K562 (cell line): ENCODE measurements around the gene SLC25A15. TPM values are rescaled to one million over a fixed set of nuclear protein-coding genes. Genes with fewer than 3 reads are reported as not detected.

Experiments
- ATAC-seq: fragments of 200-7000 bp; cut with Tn5 transposase; 3 replicates; pipeline ENCODE4 v1.9.1; 2020; ENCODE audit warnings: moderate library complexity
- BruUV-seq: library from RNA; stranded (reverse); fragments of 400-500 nt; replicated peaks from 2 replicates; lab custom pipeline; 2021; lab: Mats Ljungman, UMichigan
- CTCF ChIA-PET: fragments of 300-600 bp; formaldehyde crosslinking; extraction: SDS; loops from one replicate; lab custom pipeline; 2021; ENCODE audit warnings: low intra/inter-chr PET ratio; lab: Yijun Ruan, JAX
- POLR2A ChIA-PET: fragments of 300-600, 350-650 bp; sonication (Branson Sonifier 250); formaldehyde crosslinking; extraction: SDS; loops from one replicate; lab custom pipeline; 2021; ENCODE audit warnings: antibody characterized with exemption, inconsistent platforms; lab: Yijun Ruan, JAX
- DNase-seq, 4 experiments: peaks; one replicate each; pipeline versions ENCODE4 v3.0.0 to v3.0.0-alpha.2; 2011 to 2018; ENCODE audit warnings: low spot score in 3 of 4, mixed read lengths in 3 of 4; ENCODE audit errors: extremely low read depth in 1 of 4
- FAIRE-seq: peaks from 2 replicates; lab custom pipeline; 2011; peaks lifted over from hg19 to GRCh38; lab: Jason Lieb, UNC
- H2AFZ ChIP-seq: 2 replicates; pipeline ENCODE4 v1.6.0; 2011; ENCODE audit warnings: low read depth, low read length, control low read depth, inconsistent platforms
- H3K27ac ChIP-seq: fragments of 200-600 bp; 3 replicates; pipeline ENCODE4 v1.8.0; 2011; ENCODE audit warnings: low read depth, mild to moderate bottlenecking, control low read depth, inconsistent platforms, low read length, moderate library complexity, mixed read lengths; ENCODE audit errors: extremely low read depth
- H3K27me3 ChIP-seq, 2 experiments: fragments of 300-600 bp in 1 of 2; 2 replicates in 1 of 2; 3 replicates in 1 of 2; pipeline versions ENCODE4 v1.6.0 to v1.8.0; 2011; ENCODE audit warnings: inconsistent platforms in 2 of 2, low read length in 2 of 2, mild to moderate bottlenecking in 1 of 2, mixed read lengths in 1 of 2, moderate library complexity in 1 of 2; ENCODE audit not compliant: control insufficient read depth in 2 of 2, insufficient read depth in 2 of 2
- H3K36me3 ChIP-seq: fragments of 300-600 bp; 3 replicates; pipeline ENCODE4 v1.8.0; 2011; ENCODE audit warnings: mild to moderate bottlenecking, low read length, inconsistent platforms; ENCODE audit not compliant: control insufficient read depth, insufficient read depth
- H3K4me1 ChIP-seq, 2 experiments: fragments of 200-600 bp in 1 of 2; replicated peaks in 1 of 2; 2 replicates in 1 of 2; 3 replicates in 1 of 2; pipeline versions ENCODE4 v1.5.1 to v1.8.0; 2011; ENCODE audit warnings: inconsistent platforms in 2 of 2, low read length in 2 of 2, mild to moderate bottlenecking in 1 of 2, mixed read lengths in 1 of 2, moderate library complexity in 1 of 2; ENCODE audit not compliant: control insufficient read depth in 2 of 2, insufficient read depth in 2 of 2
- H3K4me2 ChIP-seq: 2 replicates; pipeline ENCODE4 v1.6.1; 2011; ENCODE audit warnings: low read length, control low read depth, inconsistent platforms, mixed read lengths; ENCODE audit not compliant: insufficient read depth
- H3K4me3 ChIP-seq: fragments of 200-600 bp; sonication (generic), shearing (Covaris generic); 2 replicates; pipeline ENCODE4 v1.5.1; 2016; ENCODE audit warnings: control low read depth, inconsistent platforms
- H3K79me2 ChIP-seq: fragments of 200-600 bp; 3 replicates; pipeline ENCODE4 v1.8.0; 2011; ENCODE audit warnings: low read length, inconsistent platforms; ENCODE audit not compliant: control insufficient read depth, insufficient read depth
- H3K9ac ChIP-seq, 2 experiments: 2 replicates each; pipeline versions ENCODE4 v1.6.0 to v1.6.1; 2011; ENCODE audit warnings: low read depth in 2 of 2, low read length in 2 of 2, control low read depth in 1 of 2, inconsistent platforms in 1 of 2, mild to moderate bottlenecking in 1 of 2, mixed read lengths in 1 of 2; ENCODE audit not compliant: insufficient read depth in 1 of 2
- H3K9me1 ChIP-seq: one replicate; pipeline ENCODE4 v1.6.0; 2011; ENCODE audit warnings: inconsistent platforms, mild to moderate bottlenecking, low read length, moderate library complexity; ENCODE audit not compliant: control insufficient read depth, insufficient read depth
- H3K9me3 ChIP-seq: replicated peaks from 2 replicates; pipeline ENCODE4 v1.5.1; 2011; ENCODE audit warnings: low read depth, low read length, inconsistent platforms; ENCODE audit not compliant: control insufficient read depth, insufficient read depth
- H4K20me1 ChIP-seq: replicated peaks from 2 replicates; pipeline ENCODE4 v1.6.1; 2011; ENCODE audit warnings: low read length, inconsistent platforms, mixed read lengths; ENCODE audit not compliant: control insufficient read depth, insufficient read depth
- BCL6 ChIP-seq: fragments of 250-450 bp; sonication (Bioruptor Pico); IDR thresholded peaks from 2 replicates; pipeline ENCODE4 v1.4.0; 2020
- BMI1 ChIP-seq: fragments of 150-350 bp; IDR thresholded peaks from 2 replicates; pipeline ENCODE4 v1.6.1; 2014; ENCODE audit warnings: low read length
- CTBP1 ChIP-seq: fragments of 450-650 bp; IDR thresholded peaks from 2 replicates; pipeline ENCODE4 v1.6.1; 2016; ENCODE audit warnings: borderline replicate concordance
- GATA2 ChIP-seq: sonication (generic); formaldehyde crosslinking; IDR thresholded peaks from 2 replicates; pipeline ENCODE4 v1.4.0; 2020; ENCODE audit warnings: mild to moderate bottlenecking, missing genetic modification reagents
- HDAC1 ChIP-seq, 2 experiments: fragments of 450-650 bp; IDR thresholded peaks; 2 replicates each; pipeline ENCODE4 v1.6.1; 2016 to 2017; ENCODE audit warnings: inconsistent platforms in 1 of 2, mild to moderate bottlenecking in 1 of 2, moderate library complexity in 1 of 2
- JUNB ChIP-seq: fragments of 450-650 bp; formaldehyde crosslinking; conservative IDR thresholded peaks from 2 replicates; pipeline ENCODE4 v1.4.0; 2020; ENCODE audit warnings: mild to moderate bottlenecking
- MEF2A ChIP-seq: IDR thresholded peaks from 2 replicates; pipeline ENCODE4 v1.6.1; 2011; ENCODE audit warnings: low read depth, mild to moderate bottlenecking, low read length, moderate library complexity; ENCODE audit not compliant: control insufficient read depth
- STAT5A ChIP-seq: IDR thresholded peaks from 2 replicates; pipeline ENCODE4 v1.6.1; 2012; ENCODE audit warnings: low read length, inconsistent platforms, borderline replicate concordance
- TAF9B ChIP-seq: fragments of 450-650 bp; IDR thresholded peaks from 2 replicates; pipeline ENCODE4 v1.6.1; 2018; ENCODE audit warnings: mild to moderate bottlenecking; ENCODE audit not compliant: partially characterized antibody
- ZBED1 ChIP-seq: IDR thresholded peaks from 2 replicates; pipeline ENCODE4 v1.6.1; 2014
- ZKSCAN1 ChIP-seq: fragments of 150-350 bp; IDR thresholded peaks from 2 replicates; pipeline ENCODE4 v1.6.1; 2016; ENCODE audit warnings: low read depth, low read length
- ZNF174 ChIP-seq: fragments of 250-450 bp; sonication (Bioruptor Pico); IDR thresholded peaks from 2 replicates; pipeline ENCODE4 v1.4.0; 2020; ENCODE audit warnings: mild to moderate bottlenecking
- ZNF311 ChIP-seq: fragments of 250-450 bp; sonication (Bioruptor Pico); IDR thresholded peaks from 2 replicates; pipeline ENCODE4 v1.4.0; 2020; ENCODE audit warnings: mild to moderate bottlenecking, moderate library complexity
- ZNF507 ChIP-seq: conservative IDR thresholded peaks from 2 replicates; pipeline ENCODE4 v1.6.1; 2017; ENCODE audit warnings: missing genetic modification characterization, missing compliant biosample characterization
- ZNF707 ChIP-seq: fragments of 250-450 bp; sonication (Bioruptor Pico); conservative IDR thresholded peaks from 2 replicates; pipeline ENCODE4 v1.8.0; 2022; ENCODE audit warnings: inconsistent platforms, mild to moderate bottlenecking, moderate library complexity
- ZNF717 ChIP-seq: fragments of 250-450 bp; sonication (Bioruptor Pico); IDR thresholded peaks from 2 replicates; pipeline ENCODE4 v1.5.0; 2021
- WGBS: fragments of 100-300 bp; shearing (Covaris generic); methylation state at CpG from one replicate; pipeline ENCODE4 v1.1.6; 2016; ENCODE audit warnings: low coverage, mixed read lengths; ENCODE audit not compliant: insufficient coverage; ENCODE audit errors: missing lambda C conversion rate; 5-methylcytosine and 5-hydroxymethylcytosine counted together
- in situ Hi-C: fragments of 300-500 bp; cut with MboI; formaldehyde crosslinking; loops from 4 replicates; pipeline ENCODE4 v1.15.0; 2018; ENCODE audit warnings: inconsistent platforms, mixed read lengths
- intact Hi-C: fragments of 100-400 bp; cut with micrococcal nuclease; formaldehyde crosslinking; loops from 2 replicates; pipeline ENCODE4 v1.14.2; 2022
- polyA plus RNA-seq, 8 experiments: library from polyadenylated mRNA; depleted of rRNA in 4 of 8; stranded (reverse) in 5 of 8; unstranded in 3 of 8; fragments of >200 nt; fragmentation: Nextera tagmentation in 2 of 8; fragmentation: Illumina TruSeq in 1 of 8; extraction: Ambion mirVana in 2 of 8; extraction: Trizol in 1 of 8; gene quantifications; 2 replicates each; pipeline versions ENCODE4 v1.2.1 to v1.2.3, GENCODE V29; 2011 to 2014; ENCODE audit warnings: inconsistent platforms in 1 of 8, missing spikeins in 1 of 8
- total RNA-seq, 7 experiments: library from RNA; depleted of rRNA in 6 of 7; stranded (reverse); fragments of >200 nt in 6 of 7; fragmentation: Illumina TruSeq in 2 of 7; extraction: Trizol in 2 of 7; gene quantifications; 2 replicates each; pipeline versions ENCODE4 v1.2.1 to v1.2.3, GENCODE V29; 2011 to 2021; ENCODE audit warnings: low replicate concordance in 1 of 7
- TF ChIP-seq, protein P1 (sequence below): fragments of 150-350 bp; conservative IDR thresholded peaks from 2 replicates; pipeline ENCODE4 v1.6.1; 2014; ENCODE audit warnings: low read length
- TF ChIP-seq, protein P2 (sequence below), 2 experiments: IDR thresholded peaks; 2 replicates each; pipeline ENCODE4 v1.6.1; 2012; ENCODE audit warnings: improper control_type of control experiment in 2 of 2, low read depth in 2 of 2, low read length in 2 of 2, borderline replicate concordance in 1 of 2

Gene SLC25A15
- total and polyA plus RNA-seq, 9 of the 15 experiments (the other 6 are each of a cell fraction or from before 2014, with no cell fraction given), result 3.5 to 30.5 (median 20.3) TPM

DNA sequence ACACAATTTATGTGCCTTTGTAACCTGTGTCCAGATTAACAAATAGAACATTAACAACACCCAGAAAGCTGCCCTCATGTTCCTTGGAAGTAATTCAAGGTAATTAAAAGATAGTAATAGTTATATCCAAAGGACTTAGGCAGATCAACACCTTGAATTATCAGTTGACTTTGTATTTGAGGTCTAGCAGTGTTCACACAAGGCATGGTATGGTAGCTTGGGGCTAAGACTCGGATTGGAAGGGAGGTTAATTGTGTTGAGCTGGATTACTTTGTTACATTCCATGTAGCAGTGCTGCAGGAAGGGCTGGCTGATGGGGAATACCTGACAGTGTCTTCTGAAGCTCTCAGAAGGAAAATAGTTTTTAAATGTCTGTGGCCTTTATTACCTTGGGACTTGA lies 16.8 kb downstream of the SLC25A15 start (continued):
- TF ChIP-seq, protein P1, sequence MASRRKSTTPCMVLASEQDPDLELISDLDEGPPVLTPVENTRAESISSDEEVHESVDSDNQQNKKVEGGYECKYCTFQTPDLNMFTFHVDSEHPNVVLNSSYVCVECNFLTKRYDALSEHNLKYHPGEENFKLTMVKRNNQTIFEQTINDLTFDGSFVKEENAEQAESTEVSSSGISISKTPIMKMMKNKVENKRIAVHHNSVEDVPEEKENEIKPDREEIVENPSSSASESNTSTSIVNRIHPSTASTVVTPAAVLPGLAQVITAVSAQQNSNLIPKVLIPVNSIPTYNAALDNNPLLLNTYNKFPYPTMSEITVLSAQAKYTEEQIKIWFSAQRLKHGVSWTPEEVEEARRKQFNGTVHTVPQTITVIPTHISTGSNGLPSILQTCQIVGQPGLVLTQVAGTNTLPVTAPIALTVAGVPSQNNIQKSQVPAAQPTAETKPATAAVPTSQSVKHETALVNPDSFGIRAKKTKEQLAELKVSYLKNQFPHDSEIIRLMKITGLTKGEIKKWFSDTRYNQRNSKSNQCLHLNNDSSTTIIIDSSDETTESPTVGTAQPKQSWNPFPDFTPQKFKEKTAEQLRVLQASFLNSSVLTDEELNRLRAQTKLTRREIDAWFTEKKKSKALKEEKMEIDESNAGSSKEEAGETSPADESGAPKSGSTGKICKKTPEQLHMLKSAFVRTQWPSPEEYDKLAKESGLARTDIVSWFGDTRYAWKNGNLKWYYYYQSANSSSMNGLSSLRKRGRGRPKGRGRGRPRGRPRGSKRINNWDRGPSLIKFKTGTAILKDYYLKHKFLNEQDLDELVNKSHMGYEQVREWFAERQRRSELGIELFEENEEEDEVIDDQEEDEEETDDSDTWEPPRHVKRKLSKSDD, result no peak
- TF ChIP-seq ZNF707 (CRISPR knock-in tag) (no peak), BCL6 (CRISPR knock-in tag) (no peak), STAT5A (no peak)
- TF ChIP-seq, all 486 proteins: peak for 0

DNA sequence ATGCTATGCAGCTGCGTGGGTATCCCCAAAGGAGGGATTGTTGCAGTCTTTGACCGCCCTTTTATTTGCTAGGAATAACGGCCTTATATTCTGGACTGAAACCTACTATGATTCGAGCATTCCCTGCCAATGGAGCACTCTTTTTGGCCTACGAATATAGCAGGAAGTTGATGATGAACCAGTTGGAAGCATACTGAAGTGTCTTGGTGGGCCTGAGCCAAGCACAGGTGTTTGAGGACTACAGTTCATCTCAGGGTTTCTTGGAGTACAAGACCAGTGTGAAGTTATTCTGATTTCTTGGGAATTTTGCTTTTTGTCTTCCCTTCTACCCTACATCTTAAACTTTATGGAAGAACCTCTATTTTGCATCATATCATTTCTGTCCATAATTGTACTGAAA lies 20.1 kb downstream of the SLC25A15 start:
- Histone ChIP-seq H4K20me1 (no peaks in the 10 kb centered on the region), H2AFZ (no peak overlapping the region), H3K9me1 (no peaks in the 10 kb centered on the region), H3K79me2 (no peaks in the 10 kb centered on the region), H3K27me3 (no peaks in the 10 kb centered on the region), H3K9ac (no peak overlapping the region), H3K36me3 (peaks cover 34% of the 10 kb centered on the region; the same call in 2 of the 3 replicates), H3K4me3 (no peak overlapping the region), H3K27ac (no peak overlapping the region), H3K9me3 (no peaks in the 10 kb centered on the region), H3K4me1 (no peaks in the 10 kb centered on the region), H3K4me2 (no peak overlapping the region)
- in situ Hi-C loops, result no loop called here
- FAIRE-seq (no peak), ATAC-seq (no peak), DNase-seq (no peak)
- BruUV-seq, result no TSS peak
- 80% methylated on average over 5 of the region's 5 CpGs for WGBS
- ChIA-PET POLR2A (no interaction called here), CTCF (no interaction called here)
- intact Hi-C loops, result no loop called here
- TF ChIP-seq BMI1 (no peak), ZBED1 (no peak), CTBP1 (no peak), ZNF174 (CRISPR knock-in tag) (no peak), TAF9B (no peak), ZNF311 (no peak), ZKSCAN1 (no peak), GATA2 (no peak), MEF2A (no peak), JUNB (CRISPR knock-in tag) (no peak), ZNF507 (tag) (no peak), ZNF717 (CRISPR knock-in tag) (no peak), HDAC1 (IDR thresholded peaks at IDR 0.05) (no peak)
- TF ChIP-seq, protein P2, sequence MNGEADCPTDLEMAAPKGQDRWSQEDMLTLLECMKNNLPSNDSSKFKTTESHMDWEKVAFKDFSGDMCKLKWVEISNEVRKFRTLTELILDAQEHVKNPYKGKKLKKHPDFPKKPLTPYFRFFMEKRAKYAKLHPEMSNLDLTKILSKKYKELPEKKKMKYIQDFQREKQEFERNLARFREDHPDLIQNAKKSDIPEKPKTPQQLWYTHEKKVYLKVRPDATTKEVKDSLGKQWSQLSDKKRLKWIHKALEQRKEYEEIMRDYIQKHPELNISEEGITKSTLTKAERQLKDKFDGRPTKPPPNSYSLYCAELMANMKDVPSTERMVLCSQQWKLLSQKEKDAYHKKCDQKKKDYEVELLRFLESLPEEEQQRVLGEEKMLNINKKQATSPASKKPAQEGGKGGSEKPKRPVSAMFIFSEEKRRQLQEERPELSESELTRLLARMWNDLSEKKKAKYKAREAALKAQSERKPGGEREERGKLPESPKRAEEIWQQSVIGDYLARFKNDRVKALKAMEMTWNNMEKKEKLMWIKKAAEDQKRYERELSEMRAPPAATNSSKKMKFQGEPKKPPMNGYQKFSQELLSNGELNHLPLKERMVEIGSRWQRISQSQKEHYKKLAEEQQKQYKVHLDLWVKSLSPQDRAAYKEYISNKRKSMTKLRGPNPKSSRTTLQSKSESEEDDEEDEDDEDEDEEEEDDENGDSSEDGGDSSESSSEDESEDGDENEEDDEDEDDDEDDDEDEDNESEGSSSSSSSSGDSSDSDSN (IDR thresholded peaks at IDR 0.05; ENCODE audit: borderline replicate concordance in 1 of 2, low read depth in 2 of 2, low read length in 2 of 2), result no peak
